Breast epithelium (tissue), 4 donors: ENCODE results near the gene CHMP1B. TPM values are rescaled to one million over a fixed set of nuclear protein-coding genes. Genes with fewer than 3 reads are reported as not detected.

ENCODE experiments used
- DNase-seq, 2 donors: peaks; one replicate each; pipeline ENCODE4 v3.0.0-alpha.2; 2019; ENCODE audit warnings: low spot score in 2 of 2
- H3K27ac ChIP-seq, 2 donors: fragments of 200-600 bp; sonication (generic) in 1 of 2; one replicate each; pipeline ENCODE4 v1.5.1; 2016 to 2019; ENCODE audit warnings: mild to moderate bottlenecking in 1 of 2
- H3K27me3 ChIP-seq, 2 donors: fragments of 200-600 bp; sonication (generic) in 1 of 2; one replicate each; pipeline versions ENCODE4 v1.5.1 to v1.6.0; 2017 to 2019; ENCODE audit warnings: control low read depth in 1 of 2, mild to moderate bottlenecking in 1 of 2
- H3K36me3 ChIP-seq: fragments of 200-600 bp; one replicate; pipeline ENCODE4 v1.5.1; 2019
- H3K4me1 ChIP-seq, 2 donors: fragments of 200-600 bp; sonication (generic); one replicate each; pipeline ENCODE4 v1.5.1; 2016 to 2019; ENCODE audit warnings: control low read depth in 1 of 2
- H3K4me3 ChIP-seq, 3 donors: fragments of 200-600 bp; sonication (generic); 1 replicate in 2 of 3; 2 replicates in 1 of 3; pipeline ENCODE4 v1.5.1; 2016 to 2019; ENCODE audit warnings: mild to moderate bottlenecking in 3 of 3, moderate library complexity in 2 of 3
- H3K9me3 ChIP-seq, 2 donors: fragments of 200-600 bp; sonication (generic) in 1 of 2; one replicate each; pipeline ENCODE4 v1.5.1; 2016 to 2019; ENCODE audit warnings: control low read depth in 1 of 2
- POLR2A ChIP-seq: fragments of 450-650 bp; IDR thresholded peaks from one replicate; pipeline ENCODE4 v1.6.1; 2016; ENCODE audit warnings: antibody characterized with exemption, mild to moderate bottlenecking, moderate library complexity
- POLR2AphosphoS5 ChIP-seq, 3 donors: sonication (generic); formaldehyde crosslinking; IDR thresholded peaks; one replicate each; pipeline ENCODE4 v1.6.1; 2017; ENCODE audit warnings: antibody characterized with exemption in 3 of 3
- intact Hi-C: fragments of 100-400 bp; cut with DNase I; formaldehyde crosslinking; loops from one replicate; pipeline ENCODE4 v1.15.1; 2023; ENCODE audit warnings: low total_unique reads
- total RNA-seq, 3 donors: library from RNA; depleted of rRNA; stranded (reverse); fragments of >200 nt; gene quantifications; one replicate each; pipeline ENCODE4 v1.1.0, GENCODE V29; 2016
- TF ChIP-seq, protein P1 (sequence below), 3 donors: fragments of 450-650 bp; IDR thresholded peaks; one replicate each; pipeline ENCODE4 v1.5.1; 2016 to 2017; ENCODE audit warnings: antibody characterized with exemption in 3 of 3, mild to moderate bottlenecking in 3 of 3, moderate library complexity in 3 of 3

The CHMP1B gene, protein sequence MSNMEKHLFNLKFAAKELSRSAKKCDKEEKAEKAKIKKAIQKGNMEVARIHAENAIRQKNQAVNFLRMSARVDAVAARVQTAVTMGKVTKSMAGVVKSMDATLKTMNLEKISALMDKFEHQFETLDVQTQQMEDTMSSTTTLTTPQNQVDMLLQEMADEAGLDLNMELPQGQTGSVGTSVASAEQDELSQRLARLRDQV
- total RNA-seq = 10 to 100 TPM; 41.0 to 63.4 (median 44.8) TPM

DNA sequence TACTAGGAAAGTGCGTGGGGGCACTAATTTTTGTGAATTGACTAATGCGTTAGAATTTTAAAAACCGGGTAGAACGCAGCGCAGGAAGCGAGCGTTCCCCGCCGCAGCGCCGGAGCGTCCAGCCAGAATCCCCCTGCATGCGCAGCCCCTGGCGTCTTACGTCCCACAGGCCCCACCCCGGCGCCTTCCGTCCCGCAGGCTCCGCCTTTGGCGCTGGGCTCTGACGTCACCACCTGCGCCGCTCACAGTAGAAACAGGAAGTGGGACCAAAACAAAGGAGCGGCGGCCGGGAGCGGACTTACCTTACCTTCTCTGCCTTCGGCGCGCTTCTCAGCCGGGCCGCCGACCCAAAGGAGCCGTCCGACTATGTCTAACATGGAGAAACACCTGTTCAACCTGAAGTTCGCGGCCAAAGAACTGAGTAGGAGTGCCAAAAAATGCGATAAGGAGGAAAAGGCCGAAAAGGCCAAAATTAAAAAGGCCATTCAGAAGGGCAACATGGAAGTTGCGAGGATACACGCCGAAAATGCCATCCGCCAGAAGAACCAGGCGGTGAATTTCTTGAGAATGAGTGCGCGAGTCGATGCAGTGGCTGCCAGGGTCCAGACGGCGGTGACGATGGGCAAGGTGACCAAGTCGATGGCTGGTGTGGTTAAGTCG, at the start of gene CHMP1B:
CHMP1B (plus strand) TSS at position 268 of the 660 bp plus-strand sequence; CDS start at position 367, 99 bp downstream.
- H3K27me3 ChIP-seq = no peaks in the 10 kb centered on the region
- DNase-seq = peak; percentile 97 to 98
- no peaks in the 10 kb centered on the region for H3K36me3 ChIP-seq
- intact Hi-C loops = loop anchor here (5.0 kb wide), 1 partner anchor 1379 kb away; no protein-coding TSS in a partner anchor
- peak within 1 kb of the TSS; percentile 85 to 95 (median 90) for H3K4me3 ChIP-seq
- peaks cover 0 to 5% of the 10 kb centered on the region in 2 donors for H3K4me1 ChIP-seq
- TF ChIP-seq POLR2A (peak; percentile 96), POLR2AphosphoS5 (IDR thresholded peaks at IDR 0.05) (peak; percentile 96 to 99 (median 98))
- TF ChIP-seq, protein P1, sequence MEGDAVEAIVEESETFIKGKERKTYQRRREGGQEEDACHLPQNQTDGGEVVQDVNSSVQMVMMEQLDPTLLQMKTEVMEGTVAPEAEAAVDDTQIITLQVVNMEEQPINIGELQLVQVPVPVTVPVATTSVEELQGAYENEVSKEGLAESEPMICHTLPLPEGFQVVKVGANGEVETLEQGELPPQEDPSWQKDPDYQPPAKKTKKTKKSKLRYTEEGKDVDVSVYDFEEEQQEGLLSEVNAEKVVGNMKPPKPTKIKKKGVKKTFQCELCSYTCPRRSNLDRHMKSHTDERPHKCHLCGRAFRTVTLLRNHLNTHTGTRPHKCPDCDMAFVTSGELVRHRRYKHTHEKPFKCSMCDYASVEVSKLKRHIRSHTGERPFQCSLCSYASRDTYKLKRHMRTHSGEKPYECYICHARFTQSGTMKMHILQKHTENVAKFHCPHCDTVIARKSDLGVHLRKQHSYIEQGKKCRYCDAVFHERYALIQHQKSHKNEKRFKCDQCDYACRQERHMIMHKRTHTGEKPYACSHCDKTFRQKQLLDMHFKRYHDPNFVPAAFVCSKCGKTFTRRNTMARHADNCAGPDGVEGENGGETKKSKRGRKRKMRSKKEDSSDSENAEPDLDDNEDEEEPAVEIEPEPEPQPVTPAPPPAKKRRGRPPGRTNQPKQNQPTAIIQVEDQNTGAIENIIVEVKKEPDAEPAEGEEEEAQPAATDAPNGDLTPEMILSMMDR (IDR thresholded peaks at IDR 0.05) = no peak
- H3K9me3 ChIP-seq = no peaks in the 10 kb centered on the region
- H3K27ac ChIP-seq = peak within 1 kb of the TSS; percentile 94 to 99

DNA sequence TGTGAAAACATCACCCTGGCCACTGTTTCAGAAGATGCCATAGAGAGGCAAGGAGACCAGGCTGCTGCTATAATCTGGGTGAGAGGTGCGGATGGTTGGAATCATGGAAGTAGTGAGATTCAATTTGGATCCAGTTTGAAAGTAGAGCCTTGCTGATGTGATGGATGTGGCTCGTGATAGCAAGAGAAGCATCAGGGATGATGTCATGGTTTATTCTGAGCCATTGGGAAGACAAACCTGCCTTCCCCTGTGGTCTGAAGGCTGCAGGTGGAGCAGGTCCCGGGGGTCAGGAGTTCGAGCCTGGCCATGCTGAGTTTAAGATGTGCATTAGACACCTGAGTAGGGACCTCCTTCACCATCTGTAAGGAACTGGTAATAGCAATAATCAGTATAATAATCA, 49.6 kb upstream of the CHMP1B start:
- TF ChIP-seq, protein P1 (IDR thresholded peaks at IDR 0.05) = no peak
- TF ChIP-seq POLR2A = no peak
- no peak for TF ChIP-seq POLR2AphosphoS5 (IDR thresholded peaks at IDR 0.05)

DNA sequence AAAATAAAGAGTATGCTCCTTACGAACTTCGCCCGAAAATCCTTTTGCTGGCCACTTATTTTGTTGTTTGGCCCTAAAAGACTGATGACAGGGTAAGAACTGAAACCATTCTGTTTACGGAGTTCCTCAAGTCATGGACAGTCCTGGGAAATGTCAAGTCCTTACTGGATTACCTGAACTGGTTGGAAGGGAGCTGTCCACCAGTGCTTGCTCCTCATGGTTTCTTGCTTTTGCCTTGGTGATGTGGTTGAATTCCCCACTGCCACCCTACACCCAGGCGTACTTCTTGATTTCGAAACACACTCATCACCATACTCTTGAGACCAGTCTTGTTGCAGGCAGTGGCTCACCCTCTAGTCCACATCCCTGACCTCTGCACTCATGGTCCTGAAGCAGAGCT, 49.1 kb upstream of the CHMP1B start:
- Histone ChIP-seq H3K36me3 (no peaks in the 10 kb centered on the region), H3K4me3 (no peak overlapping the region), H3K27me3 (no peaks in the 10 kb centered on the region), H3K4me1 (no peaks in the 10 kb centered on the region), H3K9me3 (no peaks in the 10 kb centered on the region), H3K27ac (no peak overlapping the region)
- TF ChIP-seq, protein P1 (IDR thresholded peaks at IDR 0.05) = no peak
- TF ChIP-seq POLR2A (no peak), POLR2AphosphoS5 (IDR thresholded peaks at IDR 0.05) (no peak)
- intact Hi-C loops = no loop called here
- no peak for DNase-seq

More for the DNA sequence above, 49.6 kb upstream of the CHMP1B start:
- H3K4me1 ChIP-seq = no peaks in the 10 kb centered on the region
- no peak overlapping the region for H3K4me3 ChIP-seq
- no peaks in the 10 kb centered on the region for H3K27me3 ChIP-seq
- intact Hi-C loops = no loop called here
- H3K27ac ChIP-seq = no peak overlapping the region
- no peak for DNase-seq
- no peaks in the 10 kb centered on the region for H3K36me3 ChIP-seq
- no peaks in the 10 kb centered on the region for H3K9me3 ChIP-seq

DNA sequence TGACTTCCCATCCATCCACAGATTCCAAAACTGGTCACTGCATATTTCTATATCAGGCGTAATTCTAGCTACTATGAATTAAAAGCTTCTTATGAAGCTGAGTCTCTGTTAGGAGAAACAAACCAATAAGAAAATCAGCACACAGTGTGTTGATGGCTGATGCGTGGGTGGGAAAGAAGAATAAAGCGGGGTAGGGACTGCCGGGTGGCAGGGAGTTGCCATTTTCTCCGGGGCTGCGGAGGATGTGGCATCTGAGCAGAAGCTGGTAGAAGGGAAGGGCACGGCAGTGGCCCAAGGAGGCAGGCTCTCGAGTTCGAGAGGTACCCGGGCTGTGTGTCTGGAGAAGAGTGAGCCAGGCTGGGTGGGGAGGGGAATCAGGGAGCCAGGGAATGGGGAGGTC, 48.6 kb upstream of the CHMP1B start:
- Histone ChIP-seq H3K27ac (no peak overlapping the region), H3K4me3 (no peak overlapping the region), H3K27me3 (no peaks in the 10 kb centered on the region), H3K9me3 (no peaks in the 10 kb centered on the region), H3K36me3 (no peaks in the 10 kb centered on the region), H3K4me1 (no peaks in the 10 kb centered on the region)
- DNase-seq = no peak
- TF ChIP-seq, protein P1 (IDR thresholded peaks at IDR 0.05) = no peak
- TF ChIP-seq POLR2AphosphoS5 (IDR thresholded peaks at IDR 0.05) (no peak), POLR2A (no peak)
- intact Hi-C loops = no loop called here

DNA sequence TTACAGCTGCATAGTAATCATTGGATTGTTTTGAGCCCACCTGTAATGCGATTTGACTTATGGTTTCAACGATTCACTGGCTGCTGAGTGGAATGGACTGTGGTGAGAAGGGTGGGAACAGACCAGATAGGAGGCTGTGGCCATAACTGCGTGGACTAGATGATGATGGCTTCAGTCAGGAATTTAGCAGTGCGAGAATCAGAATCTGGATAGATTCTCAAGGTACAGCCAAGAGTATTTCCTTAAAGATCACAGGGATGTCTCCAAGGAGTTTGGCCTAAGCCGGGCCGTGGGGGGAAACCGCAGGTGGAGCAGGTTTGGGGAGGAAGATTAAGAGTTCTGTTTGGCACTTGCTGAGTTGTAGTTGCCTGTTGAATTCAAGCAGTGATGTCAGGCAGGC, 44.0 kb upstream of the CHMP1B start:
- DNase-seq = no peak
- Histone ChIP-seq H3K27ac (no peak overlapping the region), H3K27me3 (no peaks in the 10 kb centered on the region), H3K9me3 (no peaks in the 10 kb centered on the region), H3K36me3 (no peaks in the 10 kb centered on the region), H3K4me3 (no peak overlapping the region), H3K4me1 (no peaks in the 10 kb centered on the region)
- TF ChIP-seq, protein P1 (IDR thresholded peaks at IDR 0.05) = no peak
- TF ChIP-seq POLR2AphosphoS5 (IDR thresholded peaks at IDR 0.05) = no peak
- no peak for TF ChIP-seq POLR2A
- intact Hi-C loops = no loop called here
